GM21737 (cell line): ENCODE results near the gene PRDM1.

ENCODE experiments used
- ATAC-seq: cut with Tn5 transposase; IDR thresholded peaks from one replicate; pipeline ENCODE4 v1.9.1; 2021; ENCODE audit warnings: mild to moderate bottlenecking, moderate library complexity; ENCODE audit not compliant: unreplicated experiment

PRDM1 gene

DNA sequence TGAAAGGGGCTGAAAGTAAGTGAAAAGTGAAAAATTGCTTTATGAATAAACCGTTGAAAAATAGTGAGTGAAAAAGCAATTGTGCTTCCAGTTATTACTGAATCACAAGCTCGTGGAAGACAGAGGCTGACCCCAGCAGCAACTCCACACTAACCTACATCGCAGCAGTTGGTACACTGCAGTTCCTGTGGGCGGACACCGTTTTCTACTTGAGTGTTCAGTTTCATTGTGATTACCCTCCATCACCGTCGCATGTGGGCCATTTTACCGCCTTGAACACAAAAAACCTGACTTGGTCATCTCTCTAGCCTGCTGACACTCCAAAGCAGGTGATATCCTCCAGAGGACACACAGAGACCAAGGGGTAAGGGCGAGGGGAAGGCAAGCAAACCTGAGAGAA lies 28.4 kb downstream of the PRDM1 start:
- peak; percentile 74 for ATAC-seq

DNA sequence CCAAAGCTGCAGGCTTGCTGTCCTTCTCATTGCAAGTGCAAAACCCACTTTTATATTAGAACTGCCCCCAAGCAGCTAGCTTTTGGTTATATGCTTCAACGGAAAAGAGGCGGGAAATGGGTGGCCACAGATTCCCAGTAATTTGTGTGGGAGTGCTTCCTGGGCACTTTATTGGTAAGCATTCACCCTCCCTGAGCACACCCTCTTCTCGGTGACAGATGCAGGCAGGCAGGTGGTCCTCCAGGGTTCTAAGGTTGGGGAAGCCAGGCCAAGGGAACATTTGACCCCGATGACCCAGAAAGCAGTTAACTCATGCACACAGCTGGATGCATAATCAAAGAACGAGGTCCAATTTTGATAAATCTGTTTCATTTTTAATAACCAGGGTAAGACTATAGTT lies 29.1 kb downstream of the PRDM1 start:
- no peak for ATAC-seq

DNA sequence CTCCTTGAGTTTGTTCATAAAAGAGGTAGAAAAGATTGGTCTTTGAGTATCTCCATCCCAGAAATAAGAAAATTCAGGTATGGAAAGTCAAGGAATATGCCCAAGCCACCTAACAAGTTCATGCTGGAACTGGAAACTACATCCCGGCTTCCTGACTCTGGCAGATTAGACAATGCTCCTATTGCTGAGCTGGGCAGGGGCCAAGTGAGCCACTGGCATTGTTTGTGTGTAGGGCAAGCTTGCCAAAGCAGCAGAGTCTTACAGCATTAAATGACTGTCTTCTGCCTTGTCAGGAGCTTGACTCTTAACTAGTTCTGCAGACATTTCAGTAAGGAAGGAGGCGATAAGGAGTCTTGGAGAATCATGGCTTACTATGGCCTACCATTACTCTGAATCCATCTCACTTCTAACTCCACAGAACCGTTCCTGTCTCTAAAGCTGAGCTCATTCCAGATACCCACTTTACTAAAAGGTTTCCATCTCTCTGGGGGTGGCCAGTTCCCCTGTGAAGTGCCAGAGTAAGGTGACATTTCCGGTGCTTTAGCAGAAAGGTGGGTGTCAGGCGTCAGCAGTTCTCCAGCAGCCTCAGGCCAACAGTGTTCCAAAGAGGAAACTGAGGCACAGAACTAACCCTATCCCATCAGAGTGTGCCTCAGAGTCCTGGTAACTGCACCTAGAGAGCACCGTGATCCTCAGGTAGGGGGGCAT lies 30.1 kb downstream of the PRDM1 start:
- ATAC-seq = no peak

DNA sequence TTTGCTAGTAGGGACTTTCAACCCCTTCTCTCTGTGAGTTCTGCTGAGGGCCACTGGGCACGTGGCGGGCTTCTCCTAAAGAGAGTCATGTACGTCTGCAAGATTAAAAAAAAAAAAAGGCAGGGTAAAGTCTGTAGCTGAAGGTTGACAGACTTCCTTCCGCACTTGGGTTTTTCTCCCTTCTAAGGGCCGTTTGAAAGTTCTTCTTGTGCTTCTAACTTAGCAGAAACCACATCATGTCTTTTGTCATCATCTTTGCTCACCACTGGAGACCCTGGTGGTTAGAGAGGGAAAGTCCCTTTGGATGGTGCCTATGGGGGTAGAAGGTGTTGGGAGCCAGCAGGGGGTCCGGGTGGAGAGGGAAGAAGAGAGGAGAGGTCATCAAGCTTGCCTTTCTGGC lies 31.4 kb downstream of the PRDM1 start:
- ATAC-seq = peak; percentile 45

DNA sequence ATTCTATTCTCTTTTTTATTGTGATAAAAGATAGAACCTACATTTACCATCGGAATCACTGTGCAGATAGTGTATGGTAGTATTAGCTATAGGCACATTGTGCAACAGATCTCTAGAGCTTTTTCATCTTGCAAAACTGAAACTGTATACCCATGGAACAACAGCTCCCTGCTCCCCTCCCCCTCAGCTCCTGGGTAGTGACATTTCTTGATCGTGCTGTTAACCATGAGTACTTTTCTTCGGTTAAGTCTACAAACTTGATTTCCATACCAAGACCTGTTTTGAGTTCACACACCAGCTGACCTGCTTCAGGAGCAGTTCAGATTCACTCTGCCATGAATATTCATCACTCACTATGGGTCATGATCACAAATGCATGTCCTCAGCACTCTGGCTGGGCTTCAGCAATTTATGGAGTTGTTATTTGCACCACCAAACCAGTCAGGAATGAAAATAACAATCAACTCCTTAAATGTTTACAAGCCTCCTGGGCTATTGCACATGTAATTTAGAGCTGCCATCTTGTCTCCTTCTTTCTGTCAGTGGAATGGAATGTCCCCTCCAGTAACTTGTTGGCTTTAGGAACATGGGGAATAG lies 32.8 kb downstream of the PRDM1 start:
- ATAC-seq = no peak

DNA sequence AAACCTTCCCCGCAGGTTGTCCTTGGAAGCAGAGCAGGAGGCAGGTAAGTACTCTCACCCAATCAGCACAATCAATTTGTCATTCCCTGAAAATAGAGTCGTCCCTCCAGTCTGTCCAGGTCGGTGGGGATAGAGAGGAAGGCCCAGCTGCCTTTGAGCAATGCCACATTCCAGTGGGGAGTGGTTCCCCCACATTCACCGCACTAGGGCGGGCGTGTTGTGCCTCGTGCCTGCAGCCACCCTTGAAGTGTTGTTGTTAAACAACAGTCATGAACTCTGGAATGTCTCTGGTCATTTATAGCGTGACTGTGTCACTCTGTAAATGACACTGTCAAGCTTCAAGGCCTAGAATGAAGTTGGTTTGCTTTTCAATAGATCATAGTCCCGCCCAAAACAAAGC lies 33.4 kb downstream of the PRDM1 start:
- no peak for ATAC-seq

DNA sequence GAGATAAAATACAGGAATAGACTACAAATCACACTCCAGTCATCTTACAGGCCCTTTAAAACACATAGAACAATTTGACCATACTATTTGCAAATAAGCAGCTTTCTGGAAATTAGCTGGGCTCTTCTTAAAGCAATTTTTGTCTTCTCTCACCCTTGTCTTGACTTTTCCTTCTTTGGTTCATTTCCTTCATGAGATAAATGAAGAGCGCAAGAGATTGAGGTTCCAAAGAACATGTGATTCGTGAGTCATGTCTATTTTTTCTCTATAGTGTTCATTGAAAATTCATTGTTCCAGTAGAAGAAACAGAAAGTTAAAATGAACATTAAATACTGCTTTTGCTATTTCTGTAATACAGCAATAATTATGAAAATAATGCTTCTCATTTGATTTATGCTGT lies 33.9 kb downstream of the PRDM1 start:
- ATAC-seq = no peak

DNA sequence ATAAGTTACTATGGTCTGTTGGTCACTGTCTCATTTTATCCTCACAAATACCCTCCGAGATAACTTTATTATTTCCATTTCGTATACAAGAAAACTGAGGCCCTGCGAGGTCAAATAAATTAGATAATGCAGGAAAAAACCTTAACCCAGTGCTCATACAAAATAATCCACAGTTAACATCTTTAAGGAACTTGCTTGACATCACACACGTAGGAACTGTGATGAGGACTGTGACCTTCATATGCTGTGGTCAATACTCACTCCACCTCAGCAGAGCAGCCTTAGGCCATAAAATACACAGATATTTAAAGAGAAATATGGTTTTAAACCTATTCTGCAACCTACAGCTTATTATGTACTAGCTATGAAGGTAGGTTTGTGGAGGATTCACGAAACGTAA lies 34.3 kb downstream of the PRDM1 start:
- no peak for ATAC-seq

DNA sequence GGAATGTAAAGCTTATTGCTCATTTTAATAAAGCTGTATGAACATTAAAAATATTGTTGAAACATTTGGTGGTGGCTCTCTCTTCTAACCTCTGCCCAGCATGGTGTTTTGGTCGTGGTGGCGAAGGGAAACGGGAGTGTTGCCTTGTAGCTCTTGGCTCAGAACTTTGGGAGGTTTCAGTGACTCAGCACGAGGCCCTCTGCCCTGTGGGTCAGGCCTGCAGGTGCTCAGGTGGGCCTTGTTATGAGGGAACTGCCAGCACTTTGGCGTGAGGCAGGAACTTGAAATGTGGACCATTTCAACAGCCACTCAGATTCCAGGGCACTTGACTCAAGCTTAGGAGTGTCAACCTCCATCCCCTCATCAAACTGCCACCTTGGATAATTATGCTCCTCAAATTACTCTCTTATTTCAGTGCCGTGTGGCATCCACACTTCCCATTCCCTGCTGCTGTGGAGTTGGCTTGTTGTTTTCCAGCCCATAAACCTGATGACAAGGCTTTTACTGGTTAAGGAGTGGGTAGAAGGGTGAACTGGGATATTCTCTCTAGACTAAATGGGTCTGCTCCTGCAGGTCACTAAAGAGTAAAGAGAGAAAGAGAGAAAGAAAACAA lies 36.3 kb downstream of the PRDM1 start:
- no peak for ATAC-seq

DNA sequence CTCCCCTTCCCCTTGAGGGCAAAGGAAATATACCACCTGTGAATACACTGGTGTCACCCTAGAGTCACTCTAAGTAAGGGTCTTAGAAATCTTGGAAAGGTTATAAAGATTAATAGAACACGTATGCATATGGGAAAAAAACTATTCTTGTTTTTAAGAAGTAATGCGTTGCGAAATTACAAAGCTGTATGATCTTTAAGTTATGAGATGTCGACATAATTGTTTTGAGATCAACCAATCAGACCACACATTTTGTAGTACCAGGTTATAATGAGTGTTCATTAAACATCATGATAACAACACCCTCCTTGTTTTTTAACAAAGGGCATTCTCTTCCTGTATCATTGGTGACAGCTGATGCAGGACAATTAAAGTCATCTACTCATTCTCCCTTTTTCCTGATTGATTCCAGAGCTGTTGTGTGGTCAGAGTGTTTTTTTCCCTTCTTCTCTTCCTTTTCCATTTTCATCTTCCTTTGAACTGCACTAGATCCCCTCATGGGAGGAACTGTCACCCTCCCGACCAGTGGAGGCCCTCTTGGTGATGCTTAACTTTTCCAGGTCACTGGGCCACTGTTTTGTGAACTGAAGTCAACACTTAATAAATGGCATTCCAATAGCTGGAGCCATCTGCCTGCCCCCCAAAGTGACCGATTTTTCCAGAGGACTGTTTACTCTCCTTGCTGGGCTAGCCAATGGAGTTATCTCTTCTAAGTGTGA lies 37.0 kb downstream of the PRDM1 start:
- no peak for ATAC-seq

DNA sequence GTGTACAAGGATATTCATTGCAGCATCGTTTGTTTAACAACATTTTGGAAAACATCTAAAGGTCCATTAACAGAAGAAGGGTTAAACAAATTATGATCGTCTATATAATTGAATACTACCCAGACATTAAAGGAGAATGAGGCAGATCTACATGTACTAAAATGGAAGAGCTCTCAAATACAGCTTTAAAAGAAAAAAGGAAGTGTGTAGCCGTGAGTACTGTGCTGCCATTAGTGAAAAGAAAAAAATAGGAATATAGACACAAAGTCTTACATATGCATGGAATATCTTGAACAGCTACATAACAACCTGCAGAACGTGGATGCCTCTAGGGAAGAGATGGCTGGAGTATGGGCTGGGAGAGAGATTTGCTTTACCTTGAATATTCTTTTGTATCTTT lies 37.9 kb downstream of the PRDM1 start:
- ATAC-seq = no peak

DNA sequence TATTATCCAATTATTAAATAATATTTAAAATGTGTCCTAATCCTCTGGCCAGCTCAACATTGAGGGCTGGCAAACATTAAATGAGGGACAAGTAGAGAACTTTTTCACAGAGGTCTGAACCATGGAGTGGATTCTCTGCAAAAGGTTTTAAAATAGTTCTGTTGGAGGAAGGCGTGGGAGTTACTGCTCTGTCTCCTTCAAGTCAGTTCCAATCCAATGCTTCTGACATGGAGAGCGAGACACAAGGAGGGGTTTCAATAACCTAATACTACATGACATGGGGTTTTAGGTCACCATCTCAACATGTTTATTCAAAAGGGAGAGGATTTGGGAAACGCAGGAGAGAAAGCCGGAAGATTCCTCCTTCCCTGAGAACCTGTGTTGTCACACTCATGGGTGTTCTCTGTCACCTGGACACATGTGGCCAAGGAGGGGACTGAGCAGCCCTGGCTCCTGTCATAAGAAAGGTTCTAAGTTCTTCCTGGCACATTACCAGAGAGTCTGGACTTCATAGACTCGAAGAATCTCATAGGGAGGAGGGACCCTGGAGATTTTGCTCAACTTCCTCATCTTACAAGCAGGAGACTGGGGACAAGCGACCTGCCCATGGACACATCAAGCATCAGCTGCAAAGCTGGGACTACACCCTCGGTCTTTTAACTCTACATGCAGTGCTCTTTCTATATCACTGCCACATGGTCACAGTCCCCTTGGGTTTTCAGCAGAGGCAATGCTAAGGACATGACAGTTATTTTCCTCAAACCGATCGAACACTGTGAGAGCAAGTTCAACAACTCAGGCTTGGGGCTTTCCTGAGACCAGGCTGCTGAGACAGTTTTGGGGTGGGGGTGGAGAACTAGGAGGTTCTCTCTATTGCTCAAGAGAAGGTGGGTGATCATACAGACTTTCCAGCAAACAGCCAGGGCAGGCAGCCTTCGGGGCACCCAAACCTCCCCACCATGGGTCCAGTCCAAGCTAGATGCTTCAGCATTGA lies 38.6 kb downstream of the PRDM1 start:
- ATAC-seq = no peak

DNA sequence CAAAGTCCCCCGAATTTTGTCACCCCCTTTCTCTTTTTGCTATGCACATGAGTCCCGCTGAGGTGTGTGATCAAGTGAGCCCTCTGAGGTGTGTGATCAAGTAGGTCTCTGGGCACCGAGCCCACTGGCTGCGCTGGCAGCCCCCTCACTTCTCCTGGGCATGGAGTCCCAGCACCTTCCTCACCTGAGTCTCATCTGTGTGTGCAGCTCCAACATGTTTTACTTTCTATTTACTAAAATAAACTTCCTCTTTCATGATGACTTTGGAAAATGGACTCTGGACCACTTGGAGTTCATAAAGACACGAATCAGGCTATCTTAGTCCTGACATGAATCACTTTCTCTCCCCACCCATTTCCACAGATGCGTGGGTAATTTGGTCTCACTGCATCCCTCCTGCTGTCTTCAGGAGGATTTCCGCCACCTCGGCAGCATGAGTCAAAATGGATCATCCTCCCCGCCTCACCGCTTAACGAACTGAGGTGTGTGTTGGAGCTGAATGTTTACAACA lies 39.8 kb downstream of the PRDM1 start:
- ATAC-seq = peak; percentile 55

DNA sequence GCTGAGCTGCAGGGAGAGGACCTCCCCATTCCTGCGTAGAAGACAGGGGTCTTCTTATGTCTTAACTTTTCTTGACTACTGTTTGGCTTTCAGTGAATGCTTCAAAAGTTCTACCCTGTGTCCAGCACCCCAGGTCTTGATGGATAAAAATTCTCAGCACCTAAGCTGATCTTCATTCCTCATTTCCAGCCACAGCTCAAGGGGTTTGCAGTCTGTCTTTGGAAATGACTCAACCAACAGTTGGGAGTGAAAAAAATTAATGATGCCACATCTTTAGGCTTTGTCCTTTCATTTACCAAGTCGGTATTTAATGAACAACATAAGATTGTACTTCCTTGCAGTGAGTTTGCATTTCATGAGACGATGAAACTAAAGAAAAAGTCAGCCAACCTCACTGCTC lies 40.3 kb downstream of the PRDM1 start:
- peak; percentile 14 for ATAC-seq

DNA sequence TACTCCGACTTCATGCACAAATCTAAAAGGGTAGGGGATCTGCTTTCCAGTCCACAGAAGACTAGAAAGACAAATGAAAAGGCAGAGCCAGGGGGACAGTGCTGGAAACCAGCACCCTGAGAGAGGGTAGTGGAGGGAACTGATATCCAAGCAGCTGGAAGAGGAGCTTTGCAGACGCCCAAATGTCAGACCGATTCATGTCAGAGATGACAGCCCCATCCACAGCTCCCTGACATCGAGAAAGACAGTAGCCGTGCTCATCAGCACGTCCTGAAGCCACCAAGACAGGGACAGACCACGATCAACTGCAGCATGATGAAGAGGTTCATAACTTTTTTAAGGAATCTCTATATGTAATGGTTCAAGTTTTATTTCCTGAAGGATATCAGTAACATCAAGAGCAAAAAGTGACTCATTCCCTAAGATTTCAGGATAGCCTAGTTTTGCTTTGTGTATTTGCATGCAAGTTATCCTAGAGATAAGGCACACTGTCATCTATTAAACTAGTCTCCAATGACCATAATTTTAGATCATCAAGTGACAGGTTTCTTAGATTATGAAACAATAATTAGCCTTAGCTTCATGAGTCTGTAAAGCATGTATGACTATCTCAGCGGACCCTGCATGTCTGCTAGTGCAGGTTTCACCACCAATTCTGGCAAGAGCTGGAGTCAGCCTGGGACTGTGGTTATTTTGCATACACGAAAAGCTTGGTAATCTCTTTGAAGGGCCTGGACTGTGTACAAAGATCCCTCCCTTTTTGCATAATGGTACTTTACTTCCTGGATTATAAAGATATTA lies 43.0 kb downstream of the PRDM1 start:
- ATAC-seq = no peak

DNA sequence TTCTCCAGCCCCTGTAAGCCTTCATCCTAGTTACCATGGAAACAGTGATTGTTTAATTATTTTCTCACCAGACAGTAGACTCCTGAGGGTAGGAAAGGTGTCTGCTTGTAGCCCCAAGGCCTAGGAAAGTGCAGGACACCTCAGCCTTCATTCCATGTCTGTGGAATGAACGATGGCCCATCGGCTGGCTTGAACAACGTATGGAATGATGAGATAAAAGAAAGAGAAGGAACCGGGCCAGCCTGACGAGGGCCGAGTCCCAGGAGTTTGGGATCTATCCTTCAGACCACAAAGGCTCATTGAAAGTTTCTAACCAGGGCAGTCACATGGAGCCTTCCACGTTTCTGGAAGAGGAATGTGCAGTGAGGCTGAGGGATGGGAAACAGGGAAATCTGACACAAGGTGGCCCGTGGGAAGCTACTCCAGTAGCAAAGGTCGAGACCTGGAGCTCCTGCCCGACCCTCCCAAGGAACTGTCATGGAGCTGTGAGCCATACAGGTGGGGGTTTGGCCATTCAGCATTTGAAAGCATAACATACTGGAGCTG lies 46.1 kb downstream of the PRDM1 start:
- no peak for ATAC-seq

DNA sequence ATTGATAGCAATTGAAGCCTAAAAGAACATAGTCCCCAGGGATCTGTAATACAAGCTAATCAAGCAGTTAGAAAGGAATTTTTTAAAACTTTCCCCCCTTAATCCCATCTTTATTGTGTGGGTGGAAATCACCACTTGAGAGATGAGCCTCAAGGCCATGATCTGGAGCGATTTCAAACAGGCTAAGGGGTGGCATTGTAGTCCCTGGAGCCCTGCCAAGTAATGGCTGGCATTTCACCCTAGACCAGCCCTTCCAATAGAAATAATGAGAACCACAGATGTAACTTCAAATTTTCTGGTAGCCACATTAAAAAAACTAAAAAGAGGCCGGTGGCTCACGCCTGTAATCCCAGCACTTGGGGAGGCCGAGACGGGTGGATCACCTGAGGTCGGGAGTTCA lies 46.9 kb downstream of the PRDM1 start:
- no peak for ATAC-seq

DNA sequence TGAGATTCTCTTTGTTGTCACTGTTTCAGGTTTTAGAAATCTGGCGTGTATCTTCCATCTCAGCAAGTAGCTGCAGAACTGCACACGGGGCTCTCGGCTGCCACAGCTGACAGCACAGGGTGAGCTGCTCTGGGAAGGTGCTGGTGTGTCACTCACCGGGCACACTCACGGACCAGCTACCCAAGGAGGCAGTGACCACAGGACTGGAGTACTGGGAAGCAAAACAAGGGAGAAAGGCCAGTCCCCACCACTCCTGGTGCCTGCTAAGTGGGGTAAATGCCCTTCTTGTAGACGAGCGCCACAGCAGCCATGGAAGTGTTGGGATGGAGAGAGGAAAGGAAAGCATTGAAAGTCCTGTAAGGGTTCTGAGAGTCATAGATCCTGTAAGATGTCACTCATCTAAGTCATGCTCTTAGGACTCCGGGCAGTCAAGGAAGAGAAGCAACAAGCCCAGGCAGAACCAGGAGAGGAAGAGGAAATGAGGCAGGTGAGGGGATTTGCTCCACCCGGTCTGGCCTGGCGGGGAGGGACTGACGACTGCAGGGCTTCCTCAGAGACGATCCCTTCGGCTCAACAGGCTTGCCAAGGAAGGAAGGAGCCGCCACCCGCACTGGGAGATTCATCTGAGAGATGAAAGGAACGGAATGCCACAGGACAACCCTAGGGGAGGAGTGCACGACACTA lies 48.1 kb downstream of the PRDM1 start:
- no peak for ATAC-seq
